HS-27A (cell line): ENCODE data around the gene CCKAR.

Source experiments
- DNase-seq: peaks from one replicate; pipeline ENCODE4 v3.0.0-alpha.2; 2012; ENCODE audit warnings: low read depth, missing footprints

The CCKAR gene

DNA sequence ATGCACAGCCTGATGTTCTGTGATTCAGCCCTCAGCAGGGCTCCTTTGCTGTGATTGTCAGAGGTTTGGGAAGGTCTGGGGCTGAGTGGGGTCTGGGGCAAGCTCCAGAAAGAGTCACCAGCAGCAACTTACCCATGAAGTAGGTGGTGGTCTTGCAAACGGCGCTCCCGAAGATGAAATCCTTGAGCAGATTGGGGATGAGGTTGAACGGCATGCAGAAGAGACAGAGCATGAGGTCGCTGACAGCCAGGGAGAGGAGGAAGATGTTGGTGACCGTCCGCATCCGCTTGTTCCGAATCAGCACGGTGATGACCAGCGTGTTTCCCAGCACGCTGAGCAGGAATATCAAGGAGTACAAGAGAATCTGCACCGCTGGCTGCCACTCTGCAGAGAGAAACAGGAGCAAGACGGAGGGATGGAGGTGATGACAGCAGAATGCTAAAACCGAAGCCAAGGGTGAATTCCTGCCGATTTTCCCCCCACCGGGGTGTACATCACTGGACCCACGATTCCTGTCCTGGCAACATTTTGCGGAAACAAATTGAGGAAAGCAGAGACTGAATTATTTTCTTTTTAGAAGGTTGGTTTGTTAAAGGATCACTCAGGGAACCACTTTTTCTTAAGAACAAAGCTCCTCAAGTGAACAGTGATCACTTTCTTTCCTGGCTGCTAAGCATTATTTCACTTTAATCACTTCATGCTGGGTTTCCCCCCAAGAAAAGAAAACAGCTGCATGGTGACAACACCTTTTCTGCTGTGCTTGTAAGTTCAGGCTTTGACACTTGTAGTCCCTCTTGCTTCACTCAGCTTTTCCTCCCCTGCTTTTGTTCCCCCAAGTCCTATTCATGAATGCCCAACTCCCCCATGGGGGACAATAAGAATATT lies 941 bp downstream of the CCKAR start:
- no peak for DNase-seq

DNA sequence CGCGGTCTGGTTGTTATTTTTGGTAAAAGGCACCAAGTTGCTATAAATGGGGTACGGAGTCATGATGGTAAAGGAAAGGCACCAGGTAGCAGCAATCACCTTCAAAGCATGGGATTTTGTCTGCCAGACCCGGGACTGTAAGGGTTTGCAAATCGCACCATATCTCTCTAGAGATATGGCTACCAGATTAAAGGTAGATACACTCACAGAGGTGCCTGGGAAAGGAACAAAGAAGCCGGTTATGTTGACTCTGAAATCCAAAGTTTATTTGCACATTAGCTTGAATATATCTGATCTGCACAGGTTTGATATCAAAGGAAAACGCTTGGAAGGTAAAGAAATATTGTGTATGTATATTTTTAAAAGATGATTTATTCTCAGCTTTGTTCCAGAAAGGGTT lies 4.6 kb downstream of the CCKAR start:
- no peak for DNase-seq

DNA sequence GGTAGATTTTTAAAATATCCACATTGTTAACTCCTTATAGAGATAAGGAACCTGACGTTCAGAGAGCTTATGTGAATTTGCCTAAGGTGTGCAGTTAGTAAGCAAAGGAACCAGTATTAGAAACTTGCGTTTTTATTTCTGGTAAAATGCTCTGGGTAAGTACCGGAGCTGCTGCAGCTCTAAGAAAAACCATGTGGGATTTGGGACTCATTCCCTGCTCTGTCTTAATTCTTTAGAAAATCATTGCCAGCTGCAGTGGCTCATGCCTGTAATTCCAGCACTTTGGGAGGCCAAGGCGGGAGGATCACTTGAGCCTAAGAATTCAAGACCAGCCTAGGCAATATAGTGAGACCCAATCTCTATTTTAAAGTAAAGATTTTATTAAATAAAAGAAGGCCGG lies 5.8 kb downstream of the CCKAR start:
- no peak for DNase-seq

DNA sequence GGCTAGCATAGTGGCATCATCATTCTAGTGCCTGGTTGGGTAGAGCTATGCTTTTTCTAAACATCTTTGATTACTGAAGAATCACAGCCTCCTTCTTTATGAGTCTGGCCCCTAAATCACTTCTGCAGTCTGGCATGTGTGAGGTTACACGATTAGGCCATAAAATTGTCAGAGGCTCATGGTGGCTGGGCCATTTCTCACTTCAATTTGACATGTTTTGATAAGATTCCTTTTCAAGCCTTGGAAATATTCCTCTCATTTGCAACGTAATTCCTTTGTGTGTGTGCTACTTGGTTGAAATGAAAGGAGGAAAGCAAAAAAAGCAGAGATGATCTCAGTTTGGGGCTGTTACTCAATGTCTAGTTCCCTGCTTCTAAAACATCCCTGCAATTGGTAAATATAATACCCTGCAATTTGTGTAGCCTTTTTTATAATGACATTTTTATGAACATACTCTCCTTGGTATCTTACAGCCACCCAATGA lies 6.2 kb downstream of the CCKAR start:
- no peak for DNase-seq

DNA sequence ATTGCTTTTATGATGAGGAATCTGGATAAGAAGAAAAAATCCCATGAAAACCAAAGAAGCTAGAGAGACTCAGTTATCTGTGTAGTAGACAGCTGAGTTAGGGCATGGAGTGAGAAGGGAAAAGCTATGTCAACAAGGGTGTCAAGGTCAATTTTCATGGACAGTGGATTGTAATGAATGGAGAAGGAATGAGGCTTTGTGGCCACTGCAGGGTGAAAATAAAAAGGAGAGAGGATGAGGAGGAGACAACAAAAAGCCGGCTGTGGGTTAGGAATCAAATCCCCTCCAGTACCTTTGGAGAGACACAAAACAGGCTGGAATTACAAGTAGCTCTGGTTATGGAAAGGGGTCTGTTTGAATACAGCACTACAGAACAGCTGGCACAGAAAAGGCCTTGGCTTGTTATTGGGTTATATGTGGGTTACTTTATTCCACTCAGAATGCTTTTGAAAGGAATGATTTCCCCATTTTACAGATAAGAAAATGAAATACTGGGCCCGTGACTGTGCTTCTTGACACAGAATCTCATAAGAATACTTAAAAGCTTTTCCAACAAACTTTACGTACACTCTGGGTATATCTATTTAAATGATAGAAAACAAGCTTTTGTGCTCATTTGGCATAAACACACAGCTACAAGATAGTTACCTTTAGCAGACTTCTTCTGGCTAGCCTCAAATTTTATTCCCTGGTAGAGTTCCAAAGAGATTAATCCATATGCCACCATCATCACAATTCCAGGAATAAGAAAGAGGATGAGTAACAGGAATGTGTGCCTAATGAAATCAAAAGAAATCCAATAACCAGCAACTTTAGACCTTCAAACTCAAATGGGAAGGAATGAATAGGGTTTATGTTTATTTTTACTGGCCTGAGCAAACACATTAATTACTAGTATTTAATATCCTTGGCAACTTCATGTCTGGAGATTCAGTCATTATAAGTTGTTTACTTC lies 7.5 kb downstream of the CCKAR start:
- DNase-seq: no peak

DNA sequence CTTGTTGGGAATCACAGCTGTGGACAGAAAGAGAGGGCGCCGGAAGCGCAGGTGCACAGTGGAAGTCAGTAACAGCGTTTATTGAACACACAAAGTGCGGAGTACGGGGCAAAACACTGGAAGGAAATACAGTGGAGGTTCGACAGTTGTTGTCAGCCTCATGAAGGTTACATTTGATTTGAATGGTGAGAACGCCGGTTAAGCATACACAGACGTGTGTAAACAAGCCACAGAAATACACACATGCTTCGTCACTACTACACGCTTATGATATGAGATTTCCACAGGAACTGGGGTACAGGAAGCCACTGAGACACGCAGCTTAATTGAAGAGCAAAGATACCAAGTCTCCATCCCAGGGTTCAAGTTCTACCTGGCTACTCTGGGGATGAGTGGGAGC lies 12.0 kb downstream of the CCKAR start:
- DNase-seq: no peak

DNA sequence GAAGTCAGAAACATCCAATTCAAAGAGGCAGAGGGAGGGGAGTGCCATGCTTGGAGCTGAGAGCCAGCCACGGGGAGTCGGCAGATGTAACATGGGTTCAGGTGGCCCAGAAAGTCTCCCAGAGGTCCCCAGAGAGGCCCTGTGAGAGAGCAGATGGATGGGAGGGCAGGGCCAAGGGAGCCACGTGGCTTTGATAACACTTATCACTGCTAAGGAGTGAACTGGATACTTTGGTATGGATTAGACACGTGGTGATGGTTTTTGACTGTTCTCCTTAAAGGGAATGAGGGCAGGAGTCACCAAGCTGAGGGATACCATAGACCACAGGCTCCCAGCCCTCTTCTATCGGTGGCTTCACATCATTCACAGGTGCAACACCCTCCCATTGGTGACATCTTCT lies 13.7 kb downstream of the CCKAR start:
- DNase-seq: no peak

DNA sequence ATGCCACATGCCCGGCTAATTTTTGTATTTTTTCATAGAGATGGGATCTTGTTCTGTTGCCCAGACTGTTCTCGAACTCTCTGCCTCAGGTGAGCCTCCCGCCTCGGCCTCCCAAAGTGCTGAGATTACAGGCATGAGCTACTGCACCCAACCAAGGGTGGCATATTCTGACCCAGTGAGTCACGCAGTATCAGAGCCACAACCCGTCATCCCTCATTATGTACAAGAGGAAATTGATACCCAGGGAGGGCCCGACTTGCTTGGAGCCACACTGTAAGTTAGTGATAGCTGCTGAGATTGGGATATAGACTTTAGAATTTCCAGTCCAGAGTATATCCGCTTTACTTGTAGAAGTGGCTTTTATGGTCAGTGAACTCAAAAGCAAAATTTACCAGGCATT lies 14.6 kb downstream of the CCKAR start:
- DNase-seq: no peak

DNA sequence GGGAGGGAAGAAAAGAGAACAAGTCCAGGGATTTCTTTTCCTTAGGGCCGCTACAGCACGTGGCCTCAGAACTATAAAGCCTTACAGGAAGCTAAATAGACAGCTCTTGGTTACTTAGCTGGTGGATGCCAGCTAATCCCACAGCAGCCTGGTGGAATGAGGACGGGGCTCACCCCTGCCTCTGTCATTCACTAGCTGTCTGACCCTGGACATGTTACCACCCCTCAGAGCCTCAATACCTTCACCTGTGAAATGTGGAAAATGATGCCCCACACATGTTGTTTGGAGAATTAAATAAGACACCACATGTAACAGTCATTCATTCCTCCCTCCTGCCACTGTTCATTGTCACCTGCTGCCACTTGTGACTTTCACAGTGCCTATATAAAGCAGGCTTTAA lies 15.7 kb downstream of the CCKAR start:
- no peak for DNase-seq

DNA sequence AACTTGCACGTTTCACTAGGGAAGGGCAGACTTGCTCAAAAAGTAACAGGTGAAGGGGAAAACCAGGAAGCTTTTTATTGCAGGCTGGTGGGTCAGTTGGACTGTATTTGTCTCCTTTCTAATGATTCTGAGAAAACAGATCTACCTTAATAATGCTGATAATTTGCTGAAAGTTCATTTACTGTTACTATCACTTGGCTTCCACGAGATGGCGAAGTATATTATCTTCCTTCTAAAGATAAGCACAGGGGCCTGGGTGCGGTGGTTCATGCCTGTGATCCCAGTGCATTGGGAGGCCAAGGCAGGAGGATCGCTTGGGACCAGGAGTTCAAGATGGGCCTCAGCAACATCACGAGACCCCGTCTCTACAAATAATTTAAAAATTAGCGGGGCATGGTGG lies 16.4 kb downstream of the CCKAR start:
- DNase-seq: no peak

DNA sequence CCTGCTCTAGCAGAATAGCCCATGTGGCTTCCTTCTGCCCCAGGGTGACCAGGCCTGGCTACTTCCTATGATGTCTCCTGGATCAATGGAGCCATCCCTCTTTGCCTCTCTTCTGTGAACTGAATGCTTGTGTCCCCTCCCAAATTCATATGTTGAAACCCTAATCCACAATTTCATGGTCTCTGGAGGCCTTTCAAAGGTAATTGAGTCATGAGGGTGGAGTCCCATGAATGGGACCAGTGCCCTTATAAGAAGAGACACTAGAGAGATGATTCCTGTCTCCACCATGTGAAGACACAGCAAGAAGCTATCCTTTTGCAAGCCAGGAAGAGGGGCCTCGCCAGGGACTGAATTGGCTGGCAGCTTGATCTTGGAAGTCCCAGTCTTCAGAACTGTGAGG lies 18.4 kb downstream of the CCKAR start:
- no peak for DNase-seq

DNA sequence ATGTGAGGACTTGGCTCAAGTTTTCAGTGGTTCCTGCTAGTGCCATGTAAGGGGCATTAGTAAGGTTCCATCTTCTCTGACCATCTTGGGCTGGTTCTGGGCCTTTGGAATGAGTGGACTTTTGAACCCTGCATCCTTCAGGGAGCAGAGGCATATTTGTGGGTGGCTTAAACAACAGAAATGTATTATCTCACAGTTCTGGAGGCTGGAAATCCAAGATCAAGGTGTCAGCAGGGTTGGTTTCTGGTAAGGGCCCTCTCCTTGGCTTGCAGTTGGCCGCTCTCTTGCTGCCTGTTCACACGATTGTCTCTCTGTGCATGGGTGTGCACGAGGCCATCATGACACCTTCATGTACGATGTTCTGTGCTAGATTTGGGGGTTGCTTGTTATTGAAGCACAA lies 21.3 kb downstream of the CCKAR start:
- no peak for DNase-seq

DNA sequence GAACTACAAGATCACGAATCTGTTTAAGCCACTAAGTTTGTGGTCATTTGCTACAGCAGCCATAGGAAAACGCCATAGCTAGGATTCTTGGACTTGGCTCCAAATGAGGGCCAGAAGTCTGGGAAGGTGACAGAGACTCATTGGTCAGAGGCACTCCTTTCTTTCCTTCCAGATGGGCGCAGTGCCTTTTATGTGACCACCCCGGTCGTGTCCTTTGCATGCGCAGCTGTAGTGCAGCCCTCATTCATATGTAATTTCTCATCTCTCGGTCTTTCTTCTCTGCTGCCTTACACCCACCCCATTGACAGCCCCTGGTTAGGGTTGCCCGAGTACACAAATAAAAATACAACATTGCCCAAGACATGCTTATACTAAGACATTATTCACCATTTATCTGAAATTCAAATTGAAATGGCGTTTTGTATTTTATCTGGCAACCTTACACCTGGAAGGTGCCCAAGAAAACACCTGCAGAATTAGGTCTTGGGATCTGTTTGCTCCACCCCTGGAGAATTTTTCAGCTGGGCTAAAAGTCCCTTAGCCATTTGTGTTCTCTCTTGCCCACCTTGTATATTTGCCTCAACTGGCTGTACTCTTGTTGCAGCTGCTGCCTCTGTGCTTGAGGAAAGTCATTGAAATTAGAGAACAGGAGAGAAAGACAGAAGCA lies 21.9 kb downstream of the CCKAR start:
- no peak for DNase-seq

DNA sequence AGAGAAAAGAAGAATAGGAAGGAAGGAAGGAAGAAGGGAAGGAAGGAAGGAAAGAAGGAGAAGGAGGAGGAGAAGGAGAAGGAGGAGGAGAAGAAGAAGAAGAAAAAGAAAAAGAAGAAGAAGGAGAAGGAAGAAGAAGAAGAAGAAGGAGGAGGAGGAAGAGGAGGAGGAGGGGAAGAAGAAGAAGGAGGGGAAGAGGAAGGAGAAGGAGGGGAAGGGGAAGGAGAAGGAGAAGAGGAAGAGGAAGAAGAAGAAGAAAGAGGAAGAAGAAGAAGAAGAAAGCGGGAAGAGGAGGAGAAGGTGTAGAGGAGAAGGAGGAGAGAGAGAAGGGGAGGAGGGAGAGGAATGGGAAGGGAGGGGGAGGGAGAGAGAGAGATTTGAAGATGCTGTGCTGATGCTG lies 22.6 kb downstream of the CCKAR start:
- no peak for DNase-seq

DNA sequence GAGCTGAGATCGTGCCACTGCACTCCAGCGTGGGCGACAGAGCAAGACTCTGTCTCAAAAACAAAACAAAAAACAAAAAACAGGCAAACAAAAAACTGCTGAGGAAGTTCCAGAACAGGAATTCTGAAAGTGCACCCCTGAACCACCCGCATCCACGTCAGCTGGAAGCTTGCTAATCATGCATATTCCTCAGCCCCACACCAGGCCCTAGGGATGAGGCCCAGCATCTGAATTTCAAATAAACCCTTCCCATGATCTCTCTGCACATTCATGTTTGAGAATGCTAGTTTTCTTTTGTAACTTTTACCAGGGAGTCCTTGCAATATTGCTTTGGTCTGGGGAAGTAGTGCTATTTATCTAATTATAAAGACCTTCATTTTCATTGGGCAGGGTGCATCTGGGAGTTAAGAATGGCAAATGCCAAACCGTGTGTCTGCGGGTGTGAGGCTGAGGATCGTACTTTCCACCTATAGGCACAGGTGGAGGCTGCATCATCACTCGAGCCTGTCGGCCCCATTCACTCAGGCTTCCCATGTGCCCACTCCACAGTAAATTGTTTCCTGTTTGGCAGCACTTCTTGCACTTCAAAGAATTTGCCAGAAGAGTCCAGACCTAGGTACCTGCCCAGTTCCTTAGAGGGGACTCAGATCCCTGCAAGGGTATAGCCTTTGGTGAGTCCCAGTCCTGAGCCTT lies 23.6 kb downstream of the CCKAR start:
- DNase-seq: no peak

DNA sequence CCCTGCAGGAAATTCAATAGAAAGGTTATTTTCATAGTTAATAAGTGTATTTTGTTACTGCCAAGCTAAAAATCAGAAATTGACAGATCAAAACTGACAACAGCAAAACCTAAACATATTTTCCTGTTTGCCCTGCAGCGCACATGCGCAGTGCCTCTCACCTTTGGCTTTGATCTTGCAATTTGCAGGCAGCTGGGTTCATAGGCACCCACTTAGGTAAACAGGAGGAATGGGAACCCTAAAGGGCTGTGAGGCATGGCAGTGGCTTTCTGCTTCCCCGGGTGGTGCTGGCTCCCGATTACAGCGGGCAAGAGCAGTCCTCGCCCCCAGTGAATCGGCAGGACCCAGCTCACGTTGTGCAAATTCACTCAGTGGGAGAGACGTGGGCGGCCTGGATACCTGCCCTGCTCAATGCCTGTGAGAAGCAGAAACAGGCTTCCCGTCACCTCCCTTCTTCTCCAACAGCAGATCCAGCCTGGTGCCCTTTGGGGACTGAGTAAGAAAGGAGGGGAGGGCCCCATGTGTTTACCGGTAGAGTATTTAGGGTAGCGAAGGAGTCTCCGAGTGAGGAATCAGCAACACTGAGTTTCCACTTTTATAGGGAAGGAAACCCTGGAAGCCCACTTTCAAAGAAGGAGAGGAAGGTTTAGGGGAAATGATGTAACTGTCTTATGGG lies 25.7 kb downstream of the CCKAR start:
- DNase-seq: no peak

DNA sequence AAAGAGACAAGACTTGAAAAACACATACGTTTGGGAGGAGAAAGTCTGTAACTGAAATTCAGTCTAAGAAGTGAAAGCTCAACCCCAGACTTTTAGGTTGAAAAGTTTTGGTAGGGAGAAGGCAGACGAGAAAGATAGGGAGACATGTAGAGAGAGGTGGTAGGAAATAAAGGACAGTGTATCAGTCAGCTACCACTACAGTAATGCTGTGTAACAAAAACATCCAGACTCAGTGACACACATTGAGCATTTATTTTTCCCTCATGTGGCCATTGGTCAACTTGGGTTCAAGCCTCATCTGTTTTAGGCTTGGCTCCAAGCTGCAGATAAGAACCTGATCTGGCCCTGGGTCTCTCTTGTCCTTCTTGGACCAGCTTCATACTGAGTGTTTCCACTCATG lies 26.9 kb downstream of the CCKAR start:
- DNase-seq: no peak

DNA sequence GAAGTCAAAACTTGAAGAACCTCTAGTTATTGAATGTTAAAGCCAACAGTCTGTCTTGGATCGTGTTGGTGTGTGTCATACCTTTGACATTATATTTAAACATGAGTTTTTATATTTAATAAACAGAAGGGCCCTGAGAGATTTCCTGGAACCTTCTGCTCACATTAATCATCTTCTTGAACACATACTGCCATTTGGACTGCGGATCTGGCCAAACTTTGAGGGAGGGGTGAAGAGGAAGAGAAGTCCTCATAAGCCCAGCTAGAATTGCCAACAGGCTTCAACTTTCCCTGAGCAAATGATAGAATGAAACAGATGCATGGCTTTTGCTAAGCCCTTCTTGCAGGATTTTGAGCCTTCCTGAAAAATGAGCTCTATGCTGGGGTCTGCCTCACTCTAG lies 27.4 kb downstream of the CCKAR start:
- DNase-seq: no peak

DNA sequence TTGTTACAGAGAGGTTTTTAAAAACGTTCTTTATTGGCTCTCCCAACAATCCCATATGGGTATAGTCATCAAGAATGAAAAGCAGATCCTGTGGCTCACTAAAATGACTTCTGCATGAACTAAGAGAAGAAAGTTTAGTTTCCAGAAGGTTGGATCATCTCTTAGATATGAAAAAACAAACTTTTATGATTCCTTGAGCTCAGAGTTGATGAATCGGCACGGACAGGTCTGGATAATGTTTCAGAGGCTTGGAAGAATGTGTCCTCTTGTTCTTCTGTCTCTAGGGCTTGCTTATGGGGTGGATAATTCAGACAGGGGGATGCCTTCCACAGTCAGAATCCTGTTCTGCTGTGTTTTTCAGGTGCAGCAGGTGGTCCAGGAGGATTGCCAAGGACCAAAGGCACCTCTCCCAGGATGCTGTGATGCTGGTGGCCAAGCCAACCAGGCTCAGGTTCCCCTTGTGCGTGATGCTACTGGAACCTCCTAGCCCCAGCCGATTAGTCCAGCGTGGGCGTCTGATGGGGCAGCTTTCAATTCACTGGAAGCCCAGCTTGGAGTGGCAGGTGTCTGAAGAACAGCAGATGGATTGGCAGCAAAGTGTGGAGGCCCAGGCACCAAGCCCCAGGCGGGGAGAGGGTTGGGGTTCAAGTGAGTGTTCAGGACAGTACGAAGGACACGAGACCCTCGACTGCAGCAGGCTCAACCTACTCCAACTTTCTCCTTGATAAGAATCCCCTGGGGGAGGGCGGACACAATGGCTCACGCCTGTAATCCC lies 30.3 kb downstream of the CCKAR start:
- peak; percentile 38 for DNase-seq

DNA sequence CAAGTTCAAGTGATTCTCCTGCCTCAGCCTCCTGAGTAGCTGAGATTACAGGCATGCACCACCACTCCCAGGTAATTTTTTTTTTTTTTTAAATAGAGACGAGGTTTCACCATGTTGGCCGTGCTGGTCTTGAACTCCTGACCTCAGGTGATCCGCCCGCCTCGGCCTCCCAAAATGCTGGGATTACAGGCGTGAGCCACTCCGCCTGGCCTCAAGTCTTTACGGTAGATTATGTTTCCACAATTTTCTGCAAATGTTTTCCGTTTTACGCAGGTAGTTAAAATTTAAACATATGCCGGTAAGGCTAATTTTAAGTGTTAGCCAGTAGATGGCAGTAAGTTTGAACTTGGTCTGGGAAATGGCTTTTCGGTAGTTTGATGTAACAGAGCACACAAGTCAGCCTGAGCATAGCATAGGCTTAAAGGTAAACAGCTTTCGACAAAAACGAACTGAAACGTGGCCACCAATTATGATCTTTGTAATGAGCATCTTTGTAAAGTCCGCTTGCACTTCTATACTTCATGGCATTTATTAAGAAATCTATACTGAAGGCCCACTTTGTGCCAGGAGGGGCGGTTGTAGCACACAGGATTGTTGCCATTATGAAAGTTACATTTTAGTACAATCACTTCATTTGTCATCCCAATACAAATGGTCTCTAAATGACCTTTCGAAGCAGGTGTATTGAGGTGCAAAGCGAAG lies 31.1 kb downstream of the CCKAR start:
- DNase-seq: peak; percentile 53
